ENCODE measurements around the gene MPZL3.

MPZL3 gene

GRCh38 chr11:118274186-118274585 lies 22.0 kb upstream of the MPZL3 start:
- H3K9ac ChIP-seq (ENCODE audit: low read depth, low read length): no peak overlapping the region
- H3K4me1 ChIP-seq (ENCODE audit: insufficient read depth, low read length): no peaks in the 10 kb centered on the region
- no peaks in the 10 kb centered on the region for H4K20me1 ChIP-seq (ENCODE audit: insufficient read depth, low read length)
- no peak overlapping the region for H2AFZ ChIP-seq (ENCODE audit: low read depth, low read length)
- H3K36me3 ChIP-seq (ENCODE audit: insufficient read depth, low read length): no peaks in the 10 kb centered on the region
- no peak for ATAC-seq (ENCODE audit: insufficient read depth, low read depth)
- no peak for TF ChIP-seq EZH2 (IDR thresholded peaks at IDR 0.05; ENCODE audit: borderline replicate concordance, low read depth, low read length, severe bottlenecking)
- TF ChIP-seq CTCF (IDR thresholded peaks at IDR 0.05; ENCODE audit: borderline replicate concordance, extremely low read depth, low read length, poor library complexity, severe bottlenecking): no peak
- no peak overlapping the region for H3K4me3 ChIP-seq (ENCODE audit: low read depth in 1 of 2, low read length in 2 of 2)
- no peak overlapping the region for H3K27ac ChIP-seq (ENCODE audit: low read length)
- H3K27me3 ChIP-seq (ENCODE audit: insufficient read depth, low read length, poor library complexity): peaks cover 2% of the 10 kb centered on the region
- no peaks in the 10 kb centered on the region for H3K9me3 ChIP-seq (ENCODE audit: insufficient read depth, low read length, severe bottlenecking)
- DNase-seq: no peak
- H3K79me2 ChIP-seq (ENCODE audit: insufficient read depth, low read length): no peaks in the 10 kb centered on the region
- H3K4me2 ChIP-seq (ENCODE audit: insufficient read depth, low read length): no peak overlapping the region

GRCh38 chr11:118272001-118272400 lies 19.8 kb upstream of the MPZL3 start:
- Histone ChIP-seq H3K9ac (ENCODE audit: low read depth, low read length) (no peak overlapping the region), H3K9me3 (ENCODE audit: insufficient read depth, low read length, severe bottlenecking) (no peaks in the 10 kb centered on the region), H2AFZ (ENCODE audit: low read depth, low read length) (no peak overlapping the region), H3K4me2 (ENCODE audit: insufficient read depth, low read length) (no peak overlapping the region), H3K79me2 (ENCODE audit: insufficient read depth, low read length) (no peaks in the 10 kb centered on the region), H3K27me3 (ENCODE audit: insufficient read depth, low read length, poor library complexity) (peaks cover 2% of the 10 kb centered on the region), H4K20me1 (ENCODE audit: insufficient read depth, low read length) (no peaks in the 10 kb centered on the region), H3K36me3 (ENCODE audit: insufficient read depth, low read length) (no peaks in the 10 kb centered on the region), H3K27ac (ENCODE audit: low read length) (no peak overlapping the region), H3K4me1 (ENCODE audit: insufficient read depth, low read length) (no peaks in the 10 kb centered on the region), H3K4me3 (ENCODE audit: low read depth in 1 of 2, low read length in 2 of 2) (no peak overlapping the region)
- no peak for ATAC-seq (ENCODE audit: insufficient read depth, low read depth)
- no peak for TF ChIP-seq EZH2 (IDR thresholded peaks at IDR 0.05; ENCODE audit: borderline replicate concordance, low read depth, low read length, severe bottlenecking)
- TF ChIP-seq CTCF (IDR thresholded peaks at IDR 0.05; ENCODE audit: borderline replicate concordance, extremely low read depth, low read length, poor library complexity, severe bottlenecking): no peak
- DNase-seq: no peak

DNA sequence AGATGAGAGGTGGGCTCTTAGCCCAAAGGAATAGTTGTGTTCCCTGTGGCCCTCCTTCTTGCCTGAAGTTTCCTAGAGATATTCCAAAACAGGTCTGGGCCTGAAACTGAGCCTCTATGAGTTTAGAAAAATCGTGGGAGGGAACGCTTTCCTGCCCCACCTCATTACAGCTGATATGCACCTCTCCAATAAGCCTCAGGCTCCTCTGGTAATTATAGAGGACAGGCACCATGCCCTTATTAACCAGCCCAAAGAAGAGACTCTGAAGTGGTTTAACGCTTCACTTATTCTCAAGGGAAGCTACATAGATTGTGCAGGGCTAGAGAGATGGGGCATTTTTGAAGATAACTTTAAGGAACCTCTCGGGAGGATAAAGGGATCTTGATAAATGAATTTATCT lies 15.3 kb upstream of the MPZL3 start:
- H3K4me2 ChIP-seq (ENCODE audit: insufficient read depth, low read length): no peak overlapping the region
- H3K4me3 ChIP-seq (ENCODE audit: low read depth in 1 of 2, low read length in 2 of 2): no peak overlapping the region
- H3K9ac ChIP-seq (ENCODE audit: low read depth, low read length): no peak overlapping the region
- H3K4me1 ChIP-seq (ENCODE audit: insufficient read depth, low read length): no peaks in the 10 kb centered on the region
- H3K36me3 ChIP-seq (ENCODE audit: insufficient read depth, low read length): no peaks in the 10 kb centered on the region
- no peaks in the 10 kb centered on the region for H3K9me3 ChIP-seq (ENCODE audit: insufficient read depth, low read length, severe bottlenecking)
- H3K27ac ChIP-seq (ENCODE audit: low read length): no peak overlapping the region
- no peaks in the 10 kb centered on the region for H4K20me1 ChIP-seq (ENCODE audit: insufficient read depth, low read length)
- TF ChIP-seq EZH2 (IDR thresholded peaks at IDR 0.05; ENCODE audit: borderline replicate concordance, low read depth, low read length, severe bottlenecking): no peak
- no peak for TF ChIP-seq CTCF (IDR thresholded peaks at IDR 0.05; ENCODE audit: borderline replicate concordance, extremely low read depth, low read length, poor library complexity, severe bottlenecking)
- no peak overlapping the region for H2AFZ ChIP-seq (ENCODE audit: low read depth, low read length)
- ATAC-seq (ENCODE audit: insufficient read depth, low read depth): no peak
- DNase-seq: no peak
- H3K79me2 ChIP-seq (ENCODE audit: insufficient read depth, low read length): no peaks in the 10 kb centered on the region
- H3K27me3 ChIP-seq (ENCODE audit: insufficient read depth, low read length, poor library complexity): peaks cover 9% of the 10 kb centered on the region

GRCh38 chr11:118265954-118266353 lies 13.8 kb upstream of the MPZL3 start:
- Histone ChIP-seq H3K4me2 (ENCODE audit: insufficient read depth, low read length) (no peak overlapping the region), H4K20me1 (ENCODE audit: insufficient read depth, low read length) (no peaks in the 10 kb centered on the region), H3K4me1 (ENCODE audit: insufficient read depth, low read length) (no peaks in the 10 kb centered on the region), H3K27me3 (ENCODE audit: insufficient read depth, low read length, poor library complexity) (peaks cover 9% of the 10 kb centered on the region), H2AFZ (ENCODE audit: low read depth, low read length) (no peak overlapping the region), H3K27ac (ENCODE audit: low read length) (no peak overlapping the region), H3K36me3 (ENCODE audit: insufficient read depth, low read length) (no peaks in the 10 kb centered on the region), H3K9ac (ENCODE audit: low read depth, low read length) (no peak overlapping the region), H3K79me2 (ENCODE audit: insufficient read depth, low read length) (no peaks in the 10 kb centered on the region), H3K4me3 (ENCODE audit: low read depth in 1 of 2, low read length in 2 of 2) (no peak overlapping the region), H3K9me3 (ENCODE audit: insufficient read depth, low read length, severe bottlenecking) (no peaks in the 10 kb centered on the region)
- no peak for ATAC-seq (ENCODE audit: insufficient read depth, low read depth)
- no peak for DNase-seq
- no peak for TF ChIP-seq CTCF (IDR thresholded peaks at IDR 0.05; ENCODE audit: borderline replicate concordance, extremely low read depth, low read length, poor library complexity, severe bottlenecking)
- TF ChIP-seq EZH2 (IDR thresholded peaks at IDR 0.05; ENCODE audit: borderline replicate concordance, low read depth, low read length, severe bottlenecking): no peak

Measured in DND-41 (cell line).